ENCODE measurements around the gene GATA6. TPM values are rescaled to one million over a fixed set of nuclear protein-coding genes. Genes with fewer than 3 reads are reported as not detected.

GATA6 gene
- polyA plus RNA-seq, 6 donors from 2014 or later: not detected

DNA sequence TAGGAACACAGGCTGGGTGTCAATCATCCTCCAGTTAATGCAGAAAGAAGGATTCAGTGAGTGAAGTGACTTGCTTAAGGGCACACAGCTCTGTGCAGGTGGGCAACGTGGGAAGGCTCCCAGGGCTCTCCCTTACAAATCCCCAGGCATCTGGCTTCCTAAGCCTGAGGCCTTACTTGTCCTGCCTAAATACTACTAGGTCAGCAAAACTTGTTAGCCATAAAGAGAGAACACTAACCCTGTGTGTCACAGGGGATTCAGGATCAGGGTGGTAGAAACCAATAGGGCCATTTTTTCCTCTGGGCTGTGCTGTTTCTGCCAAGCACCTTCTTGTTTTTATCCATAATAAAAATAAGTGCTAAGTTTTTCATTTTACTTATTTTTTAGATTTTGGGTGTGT lies 55.0 kb downstream of the GATA6 start:
- no peak overlapping the region for H3K27ac Mint-ChIP-seq
- H3K36me3 Mint-ChIP-seq: no peaks in the 10 kb centered on the region
- H3K9me3 Mint-ChIP-seq: peaks cover 0 to 7% (median 4%) of the 10 kb centered on the region in 7 donors
- peaks cover 0 to 8% (median 6%) of the 10 kb centered on the region in 3 donors for H3K27me3 Mint-ChIP-seq
- ATAC-seq (ENCODE audit: low read depth in 2 of 2): no peak
- H3K4me1 Mint-ChIP-seq: no peaks in the 10 kb centered on the region
- H3K4me3 Mint-ChIP-seq: no peak overlapping the region
- DNase-seq: no peak

GRCh38 chr18:22226801-22227200 lies 57.4 kb downstream of the GATA6 start:
- ATAC-seq (ENCODE audit: low read depth in 2 of 2): no peak
- H3K27me3 Mint-ChIP-seq: peaks cover 0 to 10% (median 7%) of the 10 kb centered on the region in 3 donors
- DNase-seq: no peak
- no peak overlapping the region for H3K4me3 Mint-ChIP-seq
- H3K4me1 Mint-ChIP-seq: no peaks in the 10 kb centered on the region
- peak overlapping the region in 1 of 6 donors; percentile 30 for H3K27ac Mint-ChIP-seq
- H3K9me3 Mint-ChIP-seq: peaks cover 0 to 8% (median 2%) of the 10 kb centered on the region in 7 donors
- H3K36me3 Mint-ChIP-seq: no peaks in the 10 kb centered on the region

DNA sequence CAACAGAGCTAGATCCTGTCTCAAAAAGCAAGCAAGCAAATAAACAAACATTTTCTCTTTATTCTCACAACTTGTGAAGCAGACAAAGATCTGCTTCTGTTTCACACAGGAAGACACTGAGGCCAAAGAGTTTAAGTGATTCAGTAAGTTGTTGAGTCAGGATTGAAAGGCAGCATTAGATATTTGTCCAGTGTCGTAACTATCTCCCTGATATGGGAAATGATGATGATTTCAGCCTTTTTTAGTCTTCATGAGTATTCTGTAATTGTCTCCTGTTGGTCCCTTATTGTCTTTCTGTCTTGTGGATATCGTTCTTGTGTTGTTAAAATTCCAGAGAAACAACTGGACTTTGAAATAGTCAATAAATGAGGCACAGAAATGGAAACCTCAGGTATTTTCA lies 59.6 kb downstream of the GATA6 start:
- ATAC-seq (ENCODE audit: low read depth in 2 of 2): no peak
- Mint-ChIP-seq H3K9me3 (peaks cover 0 to 8% (median 0%) of the 10 kb centered on the region in 7 donors), H3K27ac (no peak overlapping the region), H3K27me3 (peaks cover 0 to 7% (median 5%) of the 10 kb centered on the region in 3 donors), H3K4me1 (no peaks in the 10 kb centered on the region), H3K36me3 (no peaks in the 10 kb centered on the region), H3K4me3 (no peak overlapping the region)
- no peak for DNase-seq

DNA sequence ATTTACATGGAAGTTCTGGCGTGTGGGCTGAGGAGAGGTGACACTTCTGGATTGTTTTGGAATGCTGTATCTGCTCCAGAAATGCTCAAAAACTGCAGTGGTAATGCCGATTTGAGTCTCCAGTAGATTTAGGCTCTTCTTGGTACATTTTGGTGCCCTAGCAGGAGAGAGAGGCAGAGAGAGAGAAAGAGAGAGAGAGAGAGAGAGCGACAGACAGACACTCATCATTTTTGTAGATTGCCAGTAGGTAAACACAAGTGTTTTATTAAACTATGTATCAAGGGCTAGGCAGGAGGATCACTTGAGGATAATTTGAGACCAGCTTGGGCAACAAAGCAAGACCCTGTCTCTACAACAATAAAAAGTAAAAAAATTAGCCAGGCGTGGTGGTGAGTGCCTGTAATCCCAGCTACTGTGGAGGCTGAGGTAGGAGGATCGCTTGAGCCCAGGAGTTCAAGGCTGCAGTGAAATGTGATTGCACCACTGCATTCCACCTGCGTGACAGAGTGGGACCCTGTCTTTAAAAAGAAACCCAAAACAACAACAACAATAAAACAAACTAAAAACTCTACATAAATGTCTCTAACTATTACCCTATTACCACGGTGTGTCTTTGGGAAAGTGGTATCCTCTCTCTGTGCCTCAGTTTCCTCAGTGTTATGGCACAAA lies 60.2 kb downstream of the GATA6 start:
- H3K4me3 Mint-ChIP-seq: no peak overlapping the region
- peaks cover 0 to 8% (median 0%) of the 10 kb centered on the region in 7 donors for H3K9me3 Mint-ChIP-seq
- peaks cover 0 to 7% (median 5%) of the 10 kb centered on the region in 3 donors for H3K27me3 Mint-ChIP-seq
- H3K36me3 Mint-ChIP-seq: no peaks in the 10 kb centered on the region
- ATAC-seq (ENCODE audit: low read depth in 2 of 2) (no peak), DNase-seq (no peak)
- H3K27ac Mint-ChIP-seq: peak overlapping the region in 1 of 6 donors; percentile 51
- no peaks in the 10 kb centered on the region for H3K4me1 Mint-ChIP-seq

GRCh38 chr18:22230471-22230945 lies 61.1 kb downstream of the GATA6 start:
- ATAC-seq (ENCODE audit: low read depth in 2 of 2) (no peak), DNase-seq (no peak)
- Mint-ChIP-seq H3K27me3 (peaks cover 0 to 7% (median 5%) of the 10 kb centered on the region in 3 donors), H3K4me1 (no peaks in the 10 kb centered on the region), H3K36me3 (no peaks in the 10 kb centered on the region), H3K9me3 (peaks cover 0 to 8% (median 0%) of the 10 kb centered on the region in 7 donors), H3K4me3 (no peak overlapping the region), H3K27ac (no peak overlapping the region)

DNA sequence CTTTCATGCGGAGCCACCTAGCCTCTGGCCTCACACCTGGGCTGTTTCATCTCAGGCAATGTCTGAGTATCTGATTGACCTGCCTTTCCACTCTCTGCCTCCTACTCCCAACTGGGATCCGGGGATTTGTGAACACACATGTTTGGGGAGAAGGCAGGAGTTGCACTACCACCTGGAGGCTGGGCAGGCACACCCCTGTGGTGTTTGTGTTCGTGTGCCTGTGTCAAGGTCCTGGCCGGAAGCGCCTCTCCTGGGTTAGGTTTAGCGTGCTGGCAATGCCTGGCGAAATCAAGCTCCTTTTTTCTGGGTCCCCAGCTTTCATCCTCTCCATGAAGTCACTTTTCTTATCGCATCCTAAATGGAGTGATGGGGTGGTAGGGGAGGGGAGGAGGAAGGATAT lies 63.9 kb downstream of the GATA6 start:
- H3K4me1 Mint-ChIP-seq: no peaks in the 10 kb centered on the region
- H3K27me3 Mint-ChIP-seq: peaks cover 0 to 7% (median 5%) of the 10 kb centered on the region in 3 donors
- no peaks in the 10 kb centered on the region for H3K36me3 Mint-ChIP-seq
- peaks cover 0 to 8% (median 4%) of the 10 kb centered on the region in 7 donors for H3K9me3 Mint-ChIP-seq
- DNase-seq (no peak), ATAC-seq (ENCODE audit: low read depth in 2 of 2) (no peak)
- H3K4me3 Mint-ChIP-seq: no peak overlapping the region
- no peak overlapping the region for H3K27ac Mint-ChIP-seq

GRCh38 chr18:22238036-22238435 lies 68.6 kb downstream of the GATA6 start:
- Mint-ChIP-seq H3K27ac (no peak overlapping the region), H3K9me3 (peaks cover 0 to 8% (median 3%) of the 10 kb centered on the region in 7 donors), H3K4me3 (no peak overlapping the region), H3K4me1 (no peaks in the 10 kb centered on the region), H3K27me3 (no peaks in the 10 kb centered on the region), H3K36me3 (no peaks in the 10 kb centered on the region)
- DNase-seq (no peak), ATAC-seq (ENCODE audit: low read depth in 2 of 2) (no peak)

- DNase-seq: no peak
- H3K27ac Mint-ChIP-seq: no peak overlapping the region
- H3K4me1 Mint-ChIP-seq: no peaks in the 10 kb centered on the region
- no peaks in the 10 kb centered on the region for H3K36me3 Mint-ChIP-seq
- no peak for ATAC-seq (ENCODE audit: low read depth in 2 of 2)
- no peak overlapping the region for H3K4me3 Mint-ChIP-seq
- peaks cover 0 to 8% (median 3%) of the 10 kb centered on the region in 7 donors for H3K9me3 Mint-ChIP-seq
- no peaks in the 10 kb centered on the region for H3K27me3 Mint-ChIP-seq
Observed at GRCh38 chr18:22238681-22239080, 69.3 kb downstream of the GATA6 start.

DNA sequence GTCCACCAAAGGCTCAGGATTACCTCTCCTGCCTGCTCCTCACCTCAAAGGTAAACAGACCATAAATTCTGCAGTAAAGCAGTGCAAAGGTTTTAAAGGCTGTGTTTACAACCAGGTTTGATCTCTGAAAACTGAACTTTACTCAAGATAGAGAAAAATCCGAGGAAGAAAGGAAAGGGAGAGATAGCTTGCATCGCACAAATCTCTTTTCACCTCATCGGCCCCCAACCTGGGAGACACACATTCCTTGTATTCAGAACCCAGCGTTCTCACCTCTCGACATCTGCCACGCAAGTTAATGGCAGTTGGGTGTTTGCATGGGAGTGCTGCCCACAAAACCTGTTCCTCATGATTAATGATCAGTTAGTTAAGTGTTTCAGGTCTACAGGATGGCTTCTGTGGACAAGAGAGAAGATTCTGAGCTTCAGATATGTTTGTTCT lies 72.6 kb downstream of the GATA6 start:
- ATAC-seq (ENCODE audit: low read depth in 2 of 2) (no peak), DNase-seq (no peak)
- H3K27ac Mint-ChIP-seq: no peak overlapping the region
- H3K4me3 Mint-ChIP-seq: no peak overlapping the region
- H3K27me3 Mint-ChIP-seq: no peaks in the 10 kb centered on the region
- no peaks in the 10 kb centered on the region for H3K4me1 Mint-ChIP-seq
- H3K9me3 Mint-ChIP-seq: peaks cover 0 to 9% (median 3%) of the 10 kb centered on the region in 7 donors
- H3K36me3 Mint-ChIP-seq: no peaks in the 10 kb centered on the region

DNA sequence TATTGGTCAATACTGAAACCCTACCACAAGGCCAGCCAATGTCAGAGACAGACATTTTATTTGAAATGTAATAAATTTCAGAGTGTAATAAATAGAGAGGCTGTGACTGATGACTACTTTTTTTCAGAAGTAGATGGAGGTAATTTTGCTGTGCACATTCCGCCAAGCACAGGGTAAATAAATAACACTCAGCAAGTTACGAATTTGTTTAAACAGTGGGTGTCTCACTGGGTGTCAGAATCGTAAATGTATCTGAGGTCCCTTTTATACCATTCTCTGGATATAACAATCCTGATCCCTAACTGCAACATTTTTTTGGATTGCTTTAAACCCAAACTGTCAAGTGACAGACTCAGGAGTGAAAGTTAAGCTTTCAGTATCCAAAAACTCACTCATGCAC lies 74.1 kb downstream of the GATA6 start:
- peaks cover 0 to 10% (median under 1%) of the 10 kb centered on the region in 7 donors for H3K9me3 Mint-ChIP-seq
- no peak overlapping the region for H3K4me3 Mint-ChIP-seq
- no peaks in the 10 kb centered on the region for H3K36me3 Mint-ChIP-seq
- peaks cover 2 to 7% (median 3%) of the 10 kb centered on the region in 3 donors for H3K27me3 Mint-ChIP-seq
- H3K27ac Mint-ChIP-seq: no peak overlapping the region
- DNase-seq: no peak
- no peaks in the 10 kb centered on the region for H3K4me1 Mint-ChIP-seq
- ATAC-seq (ENCODE audit: low read depth in 2 of 2): no peak

- ATAC-seq (ENCODE audit: low read depth in 2 of 2) (no peak), DNase-seq (no peak)
- Mint-ChIP-seq H3K4me1 (no peaks in the 10 kb centered on the region), H3K36me3 (no peaks in the 10 kb centered on the region), H3K4me3 (no peak overlapping the region), H3K9me3 (peaks cover 3 to 22% (median 4%) of the 10 kb centered on the region in 7 donors), H3K27me3 (peaks cover 3 to 25% (median 15%) of the 10 kb centered on the region in 3 donors), H3K27ac (no peak overlapping the region)
Observed at GRCh38 chr18:22250026-22250425, 80.6 kb downstream of the GATA6 start.

DNA sequence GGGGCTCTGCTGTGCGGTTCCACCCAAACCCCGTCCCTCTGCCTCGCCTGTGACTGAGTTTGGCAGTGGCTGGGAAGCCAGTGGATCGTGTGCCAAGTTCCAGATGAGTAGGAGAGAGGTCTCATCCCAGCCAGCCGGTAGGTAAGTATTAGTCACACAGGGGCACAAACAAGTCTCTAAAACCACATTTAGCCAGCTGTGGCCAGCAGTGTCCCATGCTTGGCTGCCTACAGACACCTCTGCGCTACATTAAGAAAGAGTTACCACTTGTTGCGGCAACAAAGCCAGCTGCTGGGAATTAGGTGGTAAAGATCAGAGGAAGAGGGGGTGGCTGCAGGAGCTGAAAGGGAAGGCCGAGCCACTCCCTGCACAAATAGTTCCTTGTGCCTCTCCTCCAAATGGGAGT lies 81.2 kb downstream of the GATA6 start:
- peaks cover 2 to 27% (median 4%) of the 10 kb centered on the region in 7 donors for H3K9me3 Mint-ChIP-seq
- H3K27me3 Mint-ChIP-seq: peaks cover 8 to 27% (median 16%) of the 10 kb centered on the region in 3 donors
- no peak overlapping the region for H3K4me3 Mint-ChIP-seq
- H3K36me3 Mint-ChIP-seq: no peaks in the 10 kb centered on the region
- no peak overlapping the region for H3K27ac Mint-ChIP-seq
- DNase-seq (no peak), ATAC-seq (ENCODE audit: low read depth in 2 of 2) (no peak)
- no peaks in the 10 kb centered on the region for H3K4me1 Mint-ChIP-seq
